Stimulated activated CD4-positive, alpha-beta T cell treated with anti-CD3 and anti-CD28 coated beads, Interleukin-15, amount 100 ng/mL, for 1 hour (primary cell): Measurements from ENCODE around the gene TRIP12.
"Not testable (repeated sequence)": the region's sequence is repeated elsewhere in the genome, so short reads cannot be mapped to it uniquely, and the experiment has no call there.

Source experiments
- DNase-seq, 2 donors: peaks; one replicate each; pipeline ENCODE4 v3.0.0-alpha.2; 2020; ENCODE audit warnings: low read depth in 1 of 2, low spot score in 1 of 2

The TRIP12 gene

DNA sequence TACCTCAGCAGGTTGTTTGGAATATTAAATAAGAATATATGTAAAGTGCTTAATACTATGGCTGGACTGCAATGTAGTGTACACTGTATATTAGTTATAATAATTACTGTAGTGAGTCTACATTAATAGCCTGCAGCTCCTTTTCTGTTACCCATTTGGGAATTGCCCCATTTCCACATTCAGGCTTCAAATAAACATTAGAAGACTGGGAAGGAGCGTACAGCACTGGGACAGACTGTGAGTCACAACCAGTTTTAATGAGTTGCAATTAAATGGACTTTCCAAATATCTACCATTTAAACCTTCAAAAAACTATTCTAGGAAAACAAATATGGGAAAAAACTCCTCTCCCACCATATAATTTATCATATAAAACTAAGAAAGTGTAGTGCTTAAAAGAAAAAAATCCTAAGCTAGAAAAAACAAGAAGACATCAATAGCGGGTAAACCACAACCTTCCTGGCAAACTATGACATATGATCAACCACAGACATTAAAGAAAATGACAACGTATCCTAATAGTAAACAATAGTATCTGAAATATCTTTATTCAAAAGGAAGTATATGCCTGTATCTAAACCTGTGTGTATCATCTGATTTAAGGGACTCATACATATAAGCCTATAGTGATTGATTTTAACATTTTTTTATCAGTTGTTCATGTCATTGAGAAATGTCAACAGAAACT is 86.1 kb downstream of the TRIP12 start:
- DNase-seq, result no peak

DNA sequence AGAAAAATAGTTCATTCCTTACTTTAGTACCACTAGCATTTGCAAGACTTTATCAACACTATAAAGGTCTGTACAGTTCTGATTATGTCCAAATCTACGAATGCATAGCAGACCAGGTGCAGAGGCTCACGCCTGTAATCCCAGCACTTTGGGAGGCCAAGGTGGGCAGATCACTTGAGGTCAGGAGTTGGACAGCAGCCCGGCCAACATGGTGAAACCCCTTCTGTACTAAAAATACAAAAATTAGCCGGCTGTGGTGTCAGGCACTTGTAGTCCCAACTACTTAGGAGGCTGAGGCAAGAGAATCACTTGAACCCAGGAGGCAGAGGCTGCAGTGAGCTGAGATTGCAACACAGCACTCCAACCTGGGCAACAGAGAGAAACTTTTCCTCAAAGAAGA is 87.4 kb downstream of the TRIP12 start:
- DNase-seq, result not testable (repeated sequence)

DNA sequence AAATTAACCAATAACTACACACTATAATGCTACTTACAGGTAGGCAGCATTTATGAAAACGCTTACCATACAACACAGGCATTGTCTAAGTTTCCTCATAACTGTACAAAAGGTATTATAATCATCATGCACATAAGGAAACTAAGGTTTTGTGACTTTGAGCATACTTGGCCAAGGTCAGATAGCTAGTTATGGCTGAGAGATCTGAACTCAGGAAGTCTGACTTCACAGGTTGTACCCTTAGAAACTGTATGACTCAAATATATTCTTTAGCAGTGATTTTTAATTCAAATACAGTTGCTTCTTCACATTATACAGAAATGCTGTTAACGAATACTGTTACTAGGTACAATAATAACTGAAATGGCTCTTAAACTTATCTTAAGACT is 89.3 kb downstream of the TRIP12 start:
- no peak for DNase-seq

- no peak for DNase-seq
These were observed 89.9 kb downstream of the TRIP12 start for GRCh38 chr2:229831805-229832509.

GRCh38 chr2:229825476-229825875 is 96.3 kb downstream of the TRIP12 start:
- DNase-seq, result no peak

- no peak for DNase-seq
These were observed 100.5 kb downstream of the TRIP12 start for GRCh38 chr2:229821316-229821715.

- no peak for DNase-seq
These were observed 103.6 kb downstream of the TRIP12 start for GRCh38 chr2:229818230-229818629.

GRCh38 chr2:229815858-229816257 is 106.0 kb downstream of the TRIP12 start:
- DNase-seq, result no peak

GRCh38 chr2:229815342-229815741 is 106.5 kb downstream of the TRIP12 start:
- DNase-seq, result no peak

GRCh38 chr2:229810786-229811185 is 111.0 kb downstream of the TRIP12 start:
- no peak for DNase-seq

DNA sequence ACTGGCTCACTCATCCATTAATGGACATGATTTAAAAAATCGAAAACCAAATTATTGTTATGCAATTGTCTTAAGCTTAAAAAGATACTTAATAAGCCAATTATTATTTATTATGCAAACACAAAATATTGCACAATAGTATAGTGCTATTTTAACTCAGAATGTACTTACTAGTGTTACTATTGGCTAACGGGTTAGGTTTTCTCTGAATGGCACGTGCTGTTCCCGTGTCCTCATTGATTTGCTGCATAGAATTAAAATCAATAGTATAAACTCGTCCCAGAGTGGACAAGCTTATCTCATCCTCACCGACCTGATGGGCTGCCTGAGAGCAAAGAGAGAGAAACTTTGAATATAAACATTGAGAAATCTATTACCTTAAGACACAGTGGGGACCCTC is 116.2 kb downstream of the TRIP12 start:
- DNase-seq, result no peak

- no peak for DNase-seq
These were observed 119.0 kb downstream of the TRIP12 start for GRCh38 chr2:229802785-229803184.

GRCh38 chr2:229800997-229801754 is 120.6 kb downstream of the TRIP12 start:
- DNase-seq, result peak; percentile 37 to 46

DNA sequence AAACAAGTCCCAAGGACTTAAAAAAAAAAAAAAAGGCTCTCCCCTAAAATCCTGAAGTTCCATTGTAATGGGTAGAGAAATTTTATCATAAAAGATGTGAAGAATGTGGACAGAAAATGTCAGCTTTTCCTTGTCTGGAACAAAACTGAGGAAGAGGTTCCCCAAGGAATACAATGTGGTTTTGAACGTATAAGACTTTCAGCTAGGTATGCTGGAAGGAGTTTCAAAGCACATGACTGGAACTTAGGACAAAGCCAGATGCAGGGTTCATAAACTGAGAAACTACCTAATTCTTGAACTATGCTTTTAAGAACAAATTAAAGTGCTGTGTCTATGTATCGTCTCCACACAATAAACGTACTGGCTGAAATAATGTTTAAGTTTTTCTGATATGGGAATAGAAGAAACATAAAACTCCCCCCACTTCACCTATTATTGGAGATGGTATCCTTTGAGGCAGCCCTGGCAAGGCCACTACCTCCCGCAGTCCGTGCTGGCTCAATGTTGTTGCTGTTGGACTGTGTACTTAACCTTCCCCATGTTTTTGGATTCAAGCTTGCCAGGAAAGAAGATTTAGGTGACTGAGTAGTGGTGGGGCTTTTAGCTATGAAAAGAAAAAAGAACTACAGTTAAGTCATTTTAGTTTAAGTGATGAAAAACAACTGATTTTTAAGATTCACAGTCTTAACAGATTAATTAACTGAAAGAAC is 123.2 kb downstream of the TRIP12 start:
- DNase-seq, result no peak

GRCh38 chr2:229795058-229795457 is 126.8 kb downstream of the TRIP12 start:
- DNase-seq, result no peak

GRCh38 chr2:229794636-229795035 is 127.2 kb downstream of the TRIP12 start:
- DNase-seq, result no peak

DNA sequence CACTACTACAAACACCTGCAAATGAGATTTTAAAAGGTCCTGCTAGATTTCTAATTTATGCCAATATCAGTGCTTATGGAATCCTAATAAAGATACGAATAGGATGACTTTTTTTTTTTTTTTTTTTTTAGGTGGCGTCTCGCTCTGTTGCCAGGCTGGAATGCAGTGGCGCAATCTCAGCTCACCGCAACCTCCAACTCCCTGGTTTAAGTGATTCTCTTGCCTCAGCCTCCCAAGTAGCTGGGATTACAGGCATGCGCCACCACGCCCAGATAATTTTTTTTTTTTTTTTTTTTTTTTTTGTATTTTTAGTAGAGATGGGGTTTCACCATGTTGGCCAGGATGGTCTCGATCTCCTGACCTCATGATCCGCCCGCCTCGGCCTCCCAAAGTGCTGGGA is 135.5 kb downstream of the TRIP12 start:
- DNase-seq, result not testable (repeated sequence)

- DNase-seq, result no peak
These were observed 137.0 kb downstream of the TRIP12 start for GRCh38 chr2:229784791-229785190.

DNA sequence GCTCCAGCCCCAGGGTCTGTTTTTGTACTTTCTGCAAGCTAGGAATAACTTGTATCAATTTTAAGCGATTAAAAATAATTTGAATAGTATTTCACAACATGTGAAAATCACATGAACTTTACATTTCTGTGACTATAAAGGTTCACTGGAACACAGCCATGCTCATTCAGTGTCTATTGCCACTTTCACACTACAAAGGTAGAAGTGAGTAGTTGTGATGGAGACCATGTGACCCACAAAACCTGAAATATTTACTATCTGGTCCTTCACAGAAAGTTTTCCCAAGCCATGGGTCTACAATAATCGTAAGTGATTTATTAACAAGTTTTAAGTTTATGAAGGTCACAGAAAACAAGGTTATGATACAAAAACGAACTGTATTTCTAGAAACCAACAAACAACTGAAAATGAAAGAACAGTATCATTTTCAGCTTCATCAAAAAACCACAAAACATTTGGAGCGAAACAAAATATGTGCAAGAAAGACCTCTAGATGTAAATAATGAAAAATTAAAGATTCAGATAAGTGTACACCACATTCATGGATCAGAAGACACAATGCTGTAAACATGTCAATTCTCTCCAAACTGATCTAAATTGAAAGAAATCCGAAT is 138.6 kb downstream of the TRIP12 start:
- no peak for DNase-seq

GRCh38 chr2:229780856-229781773 is 140.7 kb downstream of the TRIP12 start:
- DNase-seq, result no peak
